Progenitor cell of endocrine pancreas (in vitro differentiated cells): ENCODE measurements around the gene SPIRE1. TPM values are rescaled to one million over a fixed set of nuclear protein-coding genes. Genes with fewer than 3 reads are reported as not detected.
A peak's percentile ranks its signal among the peaks of the same experiment; 100 is the strongest.

Experiments
- DNase-seq: peaks from one replicate; pipeline ENCODE4 v3.0.0; 2021; ENCODE audit warnings: low spot score; ENCODE audit not compliant: unreplicated experiment
- H3K27ac Mint-ChIP-seq: 2 replicates; pipeline ENCODE4 v1.8.0; 2021; ENCODE audit warnings: mild to moderate bottlenecking, moderate library complexity, mixed read lengths
- H3K27me3 Mint-ChIP-seq: 2 replicates; pipeline ENCODE4 v1.8.0; 2021; ENCODE audit warnings: mixed read lengths
- H3K36me3 Mint-ChIP-seq: 2 replicates; pipeline ENCODE4 v1.8.0; 2022; ENCODE audit warnings: mixed read lengths; ENCODE audit not compliant: insufficient read depth
- H3K4me1 Mint-ChIP-seq: 2 replicates; pipeline ENCODE4 v1.8.0; 2021; ENCODE audit warnings: low read depth, mixed read lengths
- H3K4me3 Mint-ChIP-seq: 2 replicates; pipeline ENCODE4 v1.8.0; 2021; ENCODE audit warnings: low read depth, mild to moderate bottlenecking, moderate library complexity, mixed read lengths
- H3K9me3 Mint-ChIP-seq: 2 replicates; pipeline ENCODE4 v1.8.0; 2021; ENCODE audit warnings: low read depth, mixed read lengths
- CTCF ChIP-seq: fragments of 200-600 bp; sonication (generic); IDR thresholded peaks from one replicate; pipeline ENCODE4 v1.5.0; 2021; ENCODE audit warnings: antibody characterized with exemption, mild to moderate bottlenecking; ENCODE audit not compliant: unreplicated experiment
- long read RNA-seq: library from polyadenylated mRNA; unstranded; transcript quantifications from one replicate; pipeline ENCODE4 v2.0.0, GENCODE V29; 2020
- total RNA-seq: library from RNA; stranded (reverse); gene quantifications from 2 replicates; pipeline ENCODE4 v1.2.1, GENCODE V29; 2021

SPIRE1 gene
- total RNA-seq = 24.6 and 29.4 TPM in 2 replicates
- long read RNA-seq, partial matches to known transcripts = 3 of 11 reads
- long read RNA-seq, other reads (novel, unspliced or antisense) = 8 of 11 reads

- H3K36me3 Mint-ChIP-seq = peaks cover 2% of the 10 kb centered on the region
- peaks cover 8% of the 10 kb centered on the region for H3K4me1 Mint-ChIP-seq
- H3K9me3 Mint-ChIP-seq = no peaks in the 10 kb centered on the region
- TF ChIP-seq CTCF = no peak
- H3K27me3 Mint-ChIP-seq = peaks cover 4% of the 10 kb centered on the region
- peak within 1 kb of the TSS; percentile 87 for H3K27ac Mint-ChIP-seq
- H3K4me3 Mint-ChIP-seq = peak within 1 kb of the TSS; percentile 82
- DNase-seq = peak; percentile 55
These were observed at the start of gene SPIRE1 for GRCh38 chr18:12657684-12658425. Gene SPIRE1 (minus strand): TSS chr18:12658107. CDS start chr18:12657866, 241 bp downstream.

GRCh38 chr18:12703664-12704063 lies 45.8 kb upstream of the SPIRE1 start:
- DNase-seq = no peak
- Mint-ChIP-seq H3K27ac (peak overlapping the region; percentile 100), H3K36me3 (peaks cover 13% of the 10 kb centered on the region), H3K9me3 (no peaks in the 10 kb centered on the region), H3K27me3 (no peaks in the 10 kb centered on the region), H3K4me3 (peak overlapping the region; percentile 100), H3K4me1 (peaks cover 26% of the 10 kb centered on the region)
- no peak for TF ChIP-seq CTCF

GRCh38 chr18:12703096-12703567 lies 45.2 kb upstream of the SPIRE1 start:
- DNase-seq = no peak
- Mint-ChIP-seq H3K4me1 (peaks cover 26% of the 10 kb centered on the region), H3K27me3 (no peaks in the 10 kb centered on the region), H3K36me3 (peaks cover 16% of the 10 kb centered on the region), H3K9me3 (no peaks in the 10 kb centered on the region), H3K27ac (peak overlapping the region; percentile 100), H3K4me3 (peak overlapping the region; percentile 100)
- no peak for TF ChIP-seq CTCF

- H3K4me1 Mint-ChIP-seq = peaks cover 26% of the 10 kb centered on the region
- H3K27ac Mint-ChIP-seq = peak within 1 kb of the TSS; percentile 100
- TF ChIP-seq CTCF = no peak
- no peaks in the 10 kb centered on the region for H3K27me3 Mint-ChIP-seq
- H3K4me3 Mint-ChIP-seq = peak within 1 kb of the TSS; percentile 100
- peaks cover 11% of the 10 kb centered on the region for H3K36me3 Mint-ChIP-seq
- peak; percentile 74 for DNase-seq
- no peaks in the 10 kb centered on the region for H3K9me3 Mint-ChIP-seq
These were observed 44.6 kb upstream of the SPIRE1 start, which contains the start of the genes CEP76 and PSMG2 for GRCh38 chr18:12702221-12703095. Gene CEP76 (minus strand): TSS chr18:12702723. CDS start chr18:12702548, 175 bp downstream. Gene PSMG2 (plus strand): TSS chr18:12703042. CDS start chr18:12703108, 66 bp downstream.

GRCh38 chr18:12701161-12701560 lies 43.3 kb upstream of the SPIRE1 start:
- no peak for TF ChIP-seq CTCF

More at GRCh38 chr18:12701161-12701560, 43.3 kb upstream of the SPIRE1 start:
- H3K27me3 Mint-ChIP-seq = no peaks in the 10 kb centered on the region
- H3K9me3 Mint-ChIP-seq = no peaks in the 10 kb centered on the region
- peak overlapping the region; percentile 100 for H3K27ac Mint-ChIP-seq
- H3K4me3 Mint-ChIP-seq = peak overlapping the region; percentile 100
- DNase-seq = no peak
- H3K36me3 Mint-ChIP-seq = peaks cover 8% of the 10 kb centered on the region
- H3K4me1 Mint-ChIP-seq = peaks cover 26% of the 10 kb centered on the region
